ENCODE measurements around the gene KHDC4.

DNA sequence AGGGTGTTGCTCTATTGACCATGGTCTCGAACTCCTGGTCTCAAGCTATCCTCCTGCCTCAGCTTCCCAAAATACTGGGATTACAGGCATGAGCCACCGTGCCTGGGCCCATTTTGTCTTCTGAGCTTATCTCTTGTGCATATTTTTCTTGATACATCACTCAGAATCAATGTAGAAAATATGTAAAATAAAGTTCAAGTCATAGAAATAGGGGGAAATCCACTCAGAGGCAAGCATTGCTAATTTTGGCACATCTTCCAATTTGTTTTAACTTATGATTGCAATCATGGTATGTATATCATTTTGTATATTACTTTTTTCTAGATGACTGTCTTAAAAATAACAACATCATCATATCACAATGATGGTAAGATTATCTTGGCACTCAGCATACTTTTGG, 44.6 kb downstream of the KHDC4 start:
- no peak for TF ChIP-seq SETDB1 (IDR thresholded peaks at IDR 0.05; ENCODE audit: insufficient read length, low read length)
- TF ChIP-seq, protein P1, sequence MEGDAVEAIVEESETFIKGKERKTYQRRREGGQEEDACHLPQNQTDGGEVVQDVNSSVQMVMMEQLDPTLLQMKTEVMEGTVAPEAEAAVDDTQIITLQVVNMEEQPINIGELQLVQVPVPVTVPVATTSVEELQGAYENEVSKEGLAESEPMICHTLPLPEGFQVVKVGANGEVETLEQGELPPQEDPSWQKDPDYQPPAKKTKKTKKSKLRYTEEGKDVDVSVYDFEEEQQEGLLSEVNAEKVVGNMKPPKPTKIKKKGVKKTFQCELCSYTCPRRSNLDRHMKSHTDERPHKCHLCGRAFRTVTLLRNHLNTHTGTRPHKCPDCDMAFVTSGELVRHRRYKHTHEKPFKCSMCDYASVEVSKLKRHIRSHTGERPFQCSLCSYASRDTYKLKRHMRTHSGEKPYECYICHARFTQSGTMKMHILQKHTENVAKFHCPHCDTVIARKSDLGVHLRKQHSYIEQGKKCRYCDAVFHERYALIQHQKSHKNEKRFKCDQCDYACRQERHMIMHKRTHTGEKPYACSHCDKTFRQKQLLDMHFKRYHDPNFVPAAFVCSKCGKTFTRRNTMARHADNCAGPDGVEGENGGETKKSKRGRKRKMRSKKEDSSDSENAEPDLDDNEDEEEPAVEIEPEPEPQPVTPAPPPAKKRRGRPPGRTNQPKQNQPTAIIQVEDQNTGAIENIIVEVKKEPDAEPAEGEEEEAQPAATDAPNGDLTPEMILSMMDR (tag by site-specific recombination; IDR thresholded peaks at IDR 0.05), result no peak
- no peak for TF ChIP-seq ZXDB (tag by site-specific recombination; IDR thresholded peaks at IDR 0.05)
- TF ChIP-seq OVOL3 (tag by site-specific recombination; IDR thresholded peaks at IDR 0.05), result no peak
- no peak for TF ChIP-seq ZNF645 (tag by site-specific recombination; IDR thresholded peaks at IDR 0.05)
- TF ChIP-seq ZNF274 (IDR thresholded peaks at IDR 0.05; ENCODE audit: low read length), result no peak
- no peak for TF ChIP-seq ZNF274 (tag by site-specific recombination; IDR thresholded peaks at IDR 0.05; ENCODE audit: borderline replicate concordance)
- TF ChIP-seq ZNF157 (tag by site-specific recombination; IDR thresholded peaks at IDR 0.05), result no peak
- no peak for TF ChIP-seq RBAK (tag by site-specific recombination; IDR thresholded peaks at IDR 0.05)
- no peak for TF ChIP-seq ZNF571 (tag by site-specific recombination; IDR thresholded peaks at IDR 0.05)
- TF ChIP-seq ZBTB1 (tag by site-specific recombination; IDR thresholded peaks at IDR 0.05), result no peak
- no peak for TF ChIP-seq REST (tag by site-specific recombination; IDR thresholded peaks at IDR 0.05)

Measured in HEK293 (cell line).